HG03558 (cell line): ENCODE results near the gene C1orf21.

Experiments used
- ATAC-seq: cut with Tn5 transposase; IDR thresholded peaks from one replicate; pipeline ENCODE4 v1.9.1; 2021; ENCODE audit warnings: moderate number of reproducible peaks; ENCODE audit not compliant: unreplicated experiment; ENCODE audit errors: extremely low read depth

The C1orf21 gene

GRCh38 chr1:184408580-184408979 is 21.8 kb downstream of the C1orf21 start:
- ATAC-seq = no peak

- no peak for ATAC-seq
Measured at GRCh38 chr1:184409011-184409410, 22.2 kb downstream of the C1orf21 start.

- ATAC-seq = no peak
Measured at GRCh38 chr1:184412472-184412871, 25.6 kb downstream of the C1orf21 start.

GRCh38 chr1:184416481-184416880 is 29.7 kb downstream of the C1orf21 start:
- ATAC-seq = no peak

- no peak for ATAC-seq
Measured at GRCh38 chr1:184416946-184417345, 30.1 kb downstream of the C1orf21 start.

DNA sequence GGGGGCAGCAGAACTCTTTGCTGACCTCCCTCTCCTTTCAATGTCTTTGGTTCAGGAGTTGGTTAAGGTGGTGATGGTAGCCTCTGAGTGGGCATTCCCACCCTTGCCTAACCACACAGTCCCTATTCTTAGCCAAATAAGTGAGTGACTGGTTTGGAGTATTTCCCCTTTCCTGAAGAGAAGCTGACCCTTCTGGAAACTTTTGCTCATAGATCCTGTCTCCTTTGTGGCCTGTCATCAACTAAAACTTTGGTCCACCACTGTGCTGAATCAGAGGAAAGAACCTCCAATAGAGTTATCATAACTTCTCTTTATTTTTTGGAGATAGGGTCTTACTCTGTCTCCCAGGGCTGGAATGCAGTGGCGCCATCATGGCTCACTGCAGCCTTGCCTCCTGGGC is 31.1 kb downstream of the C1orf21 start:
- no peak for ATAC-seq

GRCh38 chr1:184418652-184419349 is 32.0 kb downstream of the C1orf21 start:
- no peak for ATAC-seq

DNA sequence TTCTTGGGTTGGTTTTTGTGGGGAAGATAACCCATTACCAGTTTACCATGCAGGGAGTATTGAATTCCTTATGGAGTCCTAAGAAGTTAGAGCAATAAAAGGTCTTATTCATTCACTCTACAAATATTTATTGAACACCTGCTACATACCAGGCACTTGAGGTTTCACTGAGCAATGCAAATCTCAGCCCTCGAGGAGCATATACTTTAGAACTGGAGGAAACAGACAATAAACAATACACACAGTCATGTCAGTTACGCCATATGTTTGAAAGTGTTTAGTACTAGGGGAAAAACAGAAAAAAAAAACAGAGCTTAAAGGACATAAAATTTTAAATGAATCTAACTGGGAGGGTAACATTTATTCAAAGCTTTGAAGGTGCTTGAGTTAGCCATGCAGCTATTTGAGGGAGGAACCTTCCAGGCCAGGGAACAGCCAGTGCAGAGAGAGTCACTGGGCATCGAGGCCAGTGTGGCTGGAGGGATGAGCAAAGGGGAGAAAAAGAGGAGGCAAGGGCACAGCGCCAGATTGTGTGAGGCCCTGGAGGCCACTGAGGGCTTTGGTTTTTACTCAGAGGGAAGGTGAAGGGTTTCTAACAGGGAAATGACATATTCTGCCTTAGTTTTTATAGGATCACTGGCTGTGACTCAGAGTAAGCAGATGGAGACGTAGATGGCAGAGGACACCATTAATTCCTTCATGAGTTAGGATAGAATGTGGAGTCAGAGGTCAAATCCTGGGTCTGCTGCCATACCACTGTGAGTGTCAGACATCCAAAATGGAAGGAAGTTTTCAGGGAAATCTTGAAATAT is 32.7 kb downstream of the C1orf21 start:
- no peak for ATAC-seq

GRCh38 chr1:184422490-184423233 is 35.8 kb downstream of the C1orf21 start:
- no peak for ATAC-seq

DNA sequence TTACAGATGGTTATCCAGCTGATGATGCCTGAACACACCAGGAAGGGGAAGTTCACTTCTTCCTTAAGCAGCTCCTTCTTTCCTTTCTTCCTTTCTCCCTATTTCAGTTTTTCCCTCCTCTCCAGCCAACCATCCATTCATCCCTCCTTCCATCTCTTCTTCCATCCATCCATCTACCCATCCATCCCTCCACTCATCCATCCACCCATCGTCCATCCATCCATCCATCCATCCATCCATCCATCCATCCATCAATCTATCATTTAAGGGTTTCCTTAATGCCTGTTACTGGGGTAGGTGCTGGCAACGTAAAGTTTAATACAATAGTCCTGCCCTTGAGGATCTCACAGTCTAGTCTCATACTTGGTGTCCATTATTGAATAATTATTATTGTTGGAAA is 36.8 kb downstream of the C1orf21 start:
- no peak for ATAC-seq

- no peak for ATAC-seq
Measured at GRCh38 chr1:184424157-184424556, 37.3 kb downstream of the C1orf21 start.

DNA sequence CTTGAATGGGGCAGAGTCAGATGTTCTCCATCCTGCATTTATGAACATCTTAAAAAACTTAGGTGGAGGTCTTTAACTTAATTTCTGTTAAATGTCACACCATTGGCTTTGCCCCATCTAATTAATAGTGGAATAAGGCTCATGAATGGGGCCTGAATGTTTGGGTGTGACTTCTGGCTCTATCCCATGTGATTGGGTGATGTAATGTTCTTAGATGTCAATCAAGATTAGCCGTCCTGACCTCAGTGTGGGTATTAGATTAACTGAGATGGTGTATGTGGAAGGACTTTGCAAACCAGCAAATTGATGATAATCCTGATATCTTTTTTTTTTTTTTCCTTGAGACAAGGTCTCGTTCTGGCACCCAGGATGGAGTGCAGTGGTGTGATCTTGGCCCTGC is 38.1 kb downstream of the C1orf21 start:
- no peak for ATAC-seq

GRCh38 chr1:184425449-184426277 is 38.8 kb downstream of the C1orf21 start:
- ATAC-seq = no peak

- no peak for ATAC-seq
Measured at GRCh38 chr1:184426278-184426674, 39.4 kb downstream of the C1orf21 start.

DNA sequence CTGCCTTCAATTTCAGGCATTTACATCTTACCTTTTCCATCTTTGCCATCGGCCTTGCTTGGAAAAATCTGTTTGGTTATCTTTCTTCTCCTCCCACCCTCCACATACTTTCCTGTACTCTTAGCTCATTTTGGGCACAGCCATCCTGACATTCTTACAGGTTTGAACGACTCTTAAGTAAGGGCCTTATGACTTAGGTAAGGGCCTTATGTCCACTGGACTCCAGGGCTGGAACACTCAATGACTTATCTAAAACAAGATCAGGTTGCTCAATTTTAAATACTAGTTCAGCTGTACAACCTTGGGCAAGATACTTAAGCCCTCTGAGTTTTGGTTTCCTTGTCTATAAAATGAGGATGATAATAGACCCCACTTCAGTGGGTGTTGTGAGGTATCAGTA is 40.9 kb downstream of the C1orf21 start:
- no peak for ATAC-seq

GRCh38 chr1:184428604-184429003 is 41.8 kb downstream of the C1orf21 start:
- no peak for ATAC-seq

GRCh38 chr1:184429335-184429734 is 42.5 kb downstream of the C1orf21 start:
- ATAC-seq = no peak

- no peak for ATAC-seq
Measured at GRCh38 chr1:184433956-184434502, 47.2 kb downstream of the C1orf21 start.

GRCh38 chr1:184437291-184437690 is 50.5 kb downstream of the C1orf21 start:
- no peak for ATAC-seq

GRCh38 chr1:184438363-184438762 is 51.5 kb downstream of the C1orf21 start:
- no peak for ATAC-seq
